HEK293 (cell line): ENCODE data around the gene LRP8.

Source experiments
- CTCF ChIA-PET: fragments of 350-600 bp; formaldehyde crosslinking; extraction: SDS; loops from one replicate; lab custom pipeline; 2021; ENCODE audit warnings: antibody characterized with exemption; lab: Yijun Ruan, JAX
- POLR2A ChIA-PET: fragments of 300-600 bp; formaldehyde crosslinking; extraction: SDS; loops from one replicate; lab custom pipeline; 2020; ENCODE audit warnings: antibody characterized with exemption, inconsistent platforms; lab: Yijun Ruan, JAX
- H3K27ac ChIP-seq: fragments of 200-500 bp; sonication (Bioruptor generic); 2 replicates; pipeline ENCODE4 v1.5.1; 2014; ENCODE audit warnings: low read depth, low read length, control low read depth, inconsistent platforms; ENCODE audit errors: extremely low read depth
- H3K36me3 ChIP-seq, 2 experiments: fragments of 200-500 bp in 1 of 2; sonication (Bioruptor generic) in 1 of 2; 1 replicate in 1 of 2; 2 replicates in 1 of 2; pipeline ENCODE4 v1.5.1; 2014 to 2017; ENCODE audit warnings: inconsistent platforms in 2 of 2, low read length in 2 of 2; ENCODE audit not compliant: control insufficient read depth in 2 of 2, insufficient read depth in 1 of 2
- H3K4me1 ChIP-seq: fragments of 200-500 bp; sonication (Bioruptor generic); 2 replicates; pipeline ENCODE4 v1.5.1; 2014; ENCODE audit warnings: mild to moderate bottlenecking, low read length, inconsistent platforms; ENCODE audit not compliant: control insufficient read depth, insufficient read depth
- H3K4me3 ChIP-seq: 2 replicates; pipeline ENCODE4 v1.5.1; 2011; ENCODE audit warnings: low read depth, mild to moderate bottlenecking, control low read depth, low read length, moderate library complexity
- H3K9me3 ChIP-seq: fragments of 200-500 bp; sonication (Bioruptor generic); 2 replicates; pipeline ENCODE4 v1.5.1; 2014; ENCODE audit warnings: low read depth, low read length, inconsistent platforms; ENCODE audit not compliant: control insufficient read depth, insufficient read depth
- GLI4 ChIP-seq: fragments of 450-650 bp; formaldehyde crosslinking; IDR thresholded peaks from 2 replicates; pipeline ENCODE4 v1.5.1; 2016; ENCODE audit warnings: missing biosample characterization, missing genetic modification characterization
- GLIS2 ChIP-seq: fragments of 450-650 bp; formaldehyde crosslinking; IDR thresholded peaks from 2 replicates; pipeline ENCODE4 v1.5.1; 2016; ENCODE audit warnings: missing biosample characterization, missing genetic modification characterization
- IKZF3 ChIP-seq: fragments of 450-650 bp; IDR thresholded peaks from 2 replicates; pipeline ENCODE4 v1.5.0; 2018; ENCODE audit warnings: missing biosample characterization, mild to moderate bottlenecking, missing genetic modification characterization, moderate library complexity
- SETDB1 ChIP-seq: IDR thresholded peaks from one replicate; pipeline ENCODE4 v1.6.1; 2017; ENCODE audit warnings: mild to moderate bottlenecking, low read length, moderate library complexity, mixed read lengths; ENCODE audit not compliant: insufficient read length
- SP2 ChIP-seq: fragments of 450-650 bp; formaldehyde crosslinking; IDR thresholded peaks from 2 replicates; pipeline ENCODE4 v1.5.1; 2016; ENCODE audit warnings: missing biosample characterization, missing genetic modification characterization
- ZFP3 ChIP-seq: fragments of 450-650 bp; formaldehyde crosslinking; IDR thresholded peaks from 2 replicates; pipeline ENCODE4 v1.5.1; 2016; ENCODE audit warnings: low read depth, missing biosample characterization, missing genetic modification characterization
- ZFP69B ChIP-seq: fragments of 450-650 bp; formaldehyde crosslinking; IDR thresholded peaks from 2 replicates; pipeline ENCODE4 v1.5.1; 2016; ENCODE audit warnings: missing biosample characterization, missing genetic modification characterization
- ZIC2 ChIP-seq: fragments of 450-650 bp; formaldehyde crosslinking; IDR thresholded peaks from 2 replicates; pipeline ENCODE4 v1.5.1; 2016; ENCODE audit warnings: missing biosample characterization, missing genetic modification characterization
- ZNF157 ChIP-seq: fragments of 450-650 bp; formaldehyde crosslinking; IDR thresholded peaks from 2 replicates; pipeline ENCODE4 v1.5.1; 2016; ENCODE audit warnings: missing biosample characterization, missing genetic modification characterization
- ZNF23 ChIP-seq: fragments of 450-650 bp; formaldehyde crosslinking; IDR thresholded peaks from 2 replicates; pipeline ENCODE4 v1.5.1; 2016; ENCODE audit warnings: missing biosample characterization, missing genetic modification characterization, borderline replicate concordance
- ZNF341 ChIP-seq: fragments of 450-650 bp; formaldehyde crosslinking; IDR thresholded peaks from 2 replicates; pipeline ENCODE4; 2016; ENCODE audit warnings: low read depth, missing biosample characterization, missing genetic modification characterization
- ZNF433 ChIP-seq: fragments of 450-650 bp; formaldehyde crosslinking; IDR thresholded peaks from 2 replicates; pipeline ENCODE4 v1.5.1; 2016; ENCODE audit warnings: missing biosample characterization, missing genetic modification characterization, low read depth
- ZNF521 ChIP-seq: fragments of 450-650 bp; formaldehyde crosslinking; IDR thresholded peaks from 2 replicates; pipeline ENCODE4 v1.5.1; 2017; ENCODE audit warnings: missing biosample characterization, mild to moderate bottlenecking, missing genetic modification characterization
- ZNF529 ChIP-seq: fragments of 450-650 bp; formaldehyde crosslinking; IDR thresholded peaks from 2 replicates; pipeline ENCODE4 v1.5.1; 2017; ENCODE audit warnings: missing genetic modification characterization, missing biosample characterization; ENCODE audit not compliant: insufficient replicate concordance
- ZNF555 ChIP-seq: fragments of 450-650 bp; formaldehyde crosslinking; conservative IDR thresholded peaks from 2 replicates; pipeline ENCODE4 v1.5.1; 2017; ENCODE audit warnings: missing biosample characterization, mild to moderate bottlenecking, missing genetic modification characterization, inconsistent platforms
- ZNF585B ChIP-seq: fragments of 450-650 bp; formaldehyde crosslinking; IDR thresholded peaks from 2 replicates; pipeline ENCODE4 v1.5.1; 2016; ENCODE audit warnings: missing biosample characterization, missing genetic modification characterization
- ZNF610 ChIP-seq: fragments of 450-650 bp; formaldehyde crosslinking; IDR thresholded peaks from 2 replicates; pipeline ENCODE4 v1.5.1; 2016; ENCODE audit warnings: missing biosample characterization, missing genetic modification characterization, borderline replicate concordance
- ZNF626 ChIP-seq: fragments of 450-650 bp; sonication (Bioruptor Pico); formaldehyde crosslinking; IDR thresholded peaks from 2 replicates; pipeline ENCODE4 v1.5.1; 2018; ENCODE audit warnings: missing biosample characterization, missing genetic modification characterization, inconsistent platforms
- ZNF843 ChIP-seq: fragments of 450-650 bp; formaldehyde crosslinking; IDR thresholded peaks from 2 replicates; pipeline ENCODE4 v1.5.1; 2016; ENCODE audit warnings: missing biosample characterization, missing genetic modification characterization
- ZSCAN23 ChIP-seq: fragments of 450-650 bp; formaldehyde crosslinking; IDR thresholded peaks from 2 replicates; pipeline ENCODE4 v1.5.1; 2016; ENCODE audit warnings: missing biosample characterization, missing genetic modification characterization
- TF ChIP-seq, protein P1 (sequence below): fragments of 450-650 bp; formaldehyde crosslinking; IDR thresholded peaks from 2 replicates; pipeline ENCODE4 v1.5.1; 2016; ENCODE audit warnings: missing biosample characterization, missing genetic modification characterization, borderline replicate concordance
- TF ChIP-seq, protein P2 (sequence below): fragments of 450-650 bp; formaldehyde crosslinking; IDR thresholded peaks from 2 replicates; pipeline ENCODE4 v1.5.1; 2016; ENCODE audit warnings: missing biosample characterization, missing genetic modification characterization
- TF ChIP-seq, protein P3 (sequence below): fragments of 450-650 bp; formaldehyde crosslinking; optimal IDR thresholded peaks from 2 replicates; pipeline ENCODE3; 2016; ENCODE audit warnings: missing biosample characterization, mild to moderate bottlenecking, missing genetic modification characterization
- TF ChIP-seq, protein P4 (sequence below): fragments of 450-650 bp; formaldehyde crosslinking; IDR thresholded peaks from 2 replicates; pipeline ENCODE4 v1.5.1; 2017; ENCODE audit warnings: missing biosample characterization, missing genetic modification characterization

The LRP8 gene

DNA sequence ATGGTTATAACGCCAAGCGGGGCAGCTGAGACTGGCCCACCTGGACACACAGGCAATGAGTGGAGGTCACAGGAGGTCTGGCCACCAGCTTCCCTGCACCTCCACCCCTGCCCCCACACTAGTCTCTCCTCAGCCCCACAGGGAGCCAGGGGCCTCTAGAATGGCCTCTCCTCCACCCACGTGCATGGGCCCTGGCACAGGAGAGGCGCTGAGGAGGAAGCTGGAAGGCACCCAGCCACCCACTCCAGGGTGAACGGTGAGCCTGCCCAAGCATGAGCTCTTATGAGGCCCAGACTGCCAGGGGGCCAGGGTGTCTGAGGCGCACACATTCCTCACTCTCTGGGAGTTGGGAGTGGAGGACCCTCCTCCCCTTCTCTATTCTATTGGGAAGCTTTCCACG lies 22.2 kb downstream of the LRP8 start (continued):
- TF ChIP-seq, protein P1, sequence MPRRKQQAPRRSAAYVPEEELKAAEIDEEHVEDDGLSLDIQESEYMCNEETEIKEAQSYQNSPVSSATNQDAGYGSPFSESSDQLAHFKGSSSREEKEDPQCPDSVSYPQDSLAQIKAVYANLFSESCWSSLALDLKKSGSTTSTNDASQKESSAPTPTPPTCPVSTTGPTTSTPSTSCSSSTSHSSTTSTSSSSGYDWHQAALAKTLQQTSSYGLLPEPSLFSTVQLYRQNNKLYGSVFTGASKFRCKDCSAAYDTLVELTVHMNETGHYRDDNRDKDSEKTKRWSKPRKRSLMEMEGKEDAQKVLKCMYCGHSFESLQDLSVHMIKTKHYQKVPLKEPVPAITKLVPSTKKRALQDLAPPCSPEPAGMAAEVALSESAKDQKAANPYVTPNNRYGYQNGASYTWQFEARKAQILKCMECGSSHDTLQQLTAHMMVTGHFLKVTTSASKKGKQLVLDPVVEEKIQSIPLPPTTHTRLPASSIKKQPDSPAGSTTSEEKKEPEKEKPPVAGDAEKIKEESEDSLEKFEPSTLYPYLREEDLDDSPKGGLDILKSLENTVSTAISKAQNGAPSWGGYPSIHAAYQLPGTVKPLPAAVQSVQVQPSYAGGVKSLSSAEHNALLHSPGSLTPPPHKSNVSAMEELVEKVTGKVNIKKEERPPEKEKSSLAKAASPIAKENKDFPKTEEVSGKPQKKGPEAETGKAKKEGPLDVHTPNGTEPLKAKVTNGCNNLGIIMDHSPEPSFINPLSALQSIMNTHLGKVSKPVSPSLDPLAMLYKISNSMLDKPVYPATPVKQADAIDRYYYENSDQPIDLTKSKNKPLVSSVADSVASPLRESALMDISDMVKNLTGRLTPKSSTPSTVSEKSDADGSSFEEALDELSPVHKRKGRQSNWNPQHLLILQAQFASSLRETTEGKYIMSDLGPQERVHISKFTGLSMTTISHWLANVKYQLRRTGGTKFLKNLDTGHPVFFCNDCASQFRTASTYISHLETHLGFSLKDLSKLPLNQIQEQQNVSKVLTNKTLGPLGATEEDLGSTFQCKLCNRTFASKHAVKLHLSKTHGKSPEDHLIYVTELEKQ (tag by site-specific recombination) = no peak
- TF ChIP-seq ZFP69B (tag by site-specific recombination) (no peak), ZNF843 (tag by site-specific recombination) (no peak), ZNF521 (tag by site-specific recombination) (no peak), SP2 (tag by site-specific recombination) (no peak), ZIC2 (peak; percentile 37; the same call in 1 of the 2 replicates)

DNA sequence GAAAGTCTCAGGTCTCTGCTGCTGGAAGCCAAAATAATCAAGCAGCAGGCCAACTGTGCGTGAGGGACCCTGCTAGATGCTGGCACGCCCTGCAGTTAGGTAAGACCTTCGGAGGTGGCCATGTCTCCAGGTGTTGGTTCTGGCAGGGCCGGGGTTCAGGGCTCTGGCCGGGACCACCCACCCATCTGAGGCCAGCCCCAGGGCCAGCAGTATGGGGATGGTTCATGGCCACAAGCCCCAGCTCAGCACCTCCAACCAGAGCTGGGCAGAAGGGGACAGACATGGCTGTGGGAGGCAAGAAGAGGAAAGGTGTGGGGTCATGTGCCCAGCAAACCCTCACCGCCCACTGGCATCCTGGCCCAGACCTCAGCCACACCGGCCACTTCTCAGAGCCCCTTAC lies 23.3 kb downstream of the LRP8 start:
- no peak overlapping the region for H3K27ac ChIP-seq
- TF ChIP-seq ZSCAN23 (tag by site-specific recombination) (no peak), ZNF341 (tag by site-specific recombination) (no peak), IKZF3 (tag by site-specific recombination) (no peak), ZFP3 (peak; percentile 42; the same call in 1 of the 2 replicates)
- TF ChIP-seq, protein P2, sequence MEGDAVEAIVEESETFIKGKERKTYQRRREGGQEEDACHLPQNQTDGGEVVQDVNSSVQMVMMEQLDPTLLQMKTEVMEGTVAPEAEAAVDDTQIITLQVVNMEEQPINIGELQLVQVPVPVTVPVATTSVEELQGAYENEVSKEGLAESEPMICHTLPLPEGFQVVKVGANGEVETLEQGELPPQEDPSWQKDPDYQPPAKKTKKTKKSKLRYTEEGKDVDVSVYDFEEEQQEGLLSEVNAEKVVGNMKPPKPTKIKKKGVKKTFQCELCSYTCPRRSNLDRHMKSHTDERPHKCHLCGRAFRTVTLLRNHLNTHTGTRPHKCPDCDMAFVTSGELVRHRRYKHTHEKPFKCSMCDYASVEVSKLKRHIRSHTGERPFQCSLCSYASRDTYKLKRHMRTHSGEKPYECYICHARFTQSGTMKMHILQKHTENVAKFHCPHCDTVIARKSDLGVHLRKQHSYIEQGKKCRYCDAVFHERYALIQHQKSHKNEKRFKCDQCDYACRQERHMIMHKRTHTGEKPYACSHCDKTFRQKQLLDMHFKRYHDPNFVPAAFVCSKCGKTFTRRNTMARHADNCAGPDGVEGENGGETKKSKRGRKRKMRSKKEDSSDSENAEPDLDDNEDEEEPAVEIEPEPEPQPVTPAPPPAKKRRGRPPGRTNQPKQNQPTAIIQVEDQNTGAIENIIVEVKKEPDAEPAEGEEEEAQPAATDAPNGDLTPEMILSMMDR (tag by site-specific recombination) = no peak
- TF ChIP-seq, protein P3, sequence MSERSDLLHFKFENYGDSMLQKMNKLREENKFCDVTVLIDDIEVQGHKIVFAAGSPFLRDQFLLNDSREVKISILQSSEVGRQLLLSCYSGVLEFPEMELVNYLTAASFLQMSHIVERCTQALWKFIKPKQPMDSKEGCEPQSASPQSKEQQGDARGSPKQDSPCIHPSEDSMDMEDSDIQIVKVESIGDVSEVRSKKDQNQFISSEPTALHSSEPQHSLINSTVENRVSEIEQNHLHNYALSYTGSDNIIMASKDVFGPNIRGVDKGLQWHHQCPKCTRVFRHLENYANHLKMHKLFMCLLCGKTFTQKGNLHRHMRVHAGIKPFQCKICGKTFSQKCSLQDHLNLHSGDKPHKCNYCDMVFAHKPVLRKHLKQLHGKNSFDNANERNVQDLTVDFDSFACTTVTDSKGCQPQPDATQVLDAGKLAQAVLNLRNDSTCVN (tag by site-specific recombination) = no peak
- TF ChIP-seq, all 188 proteins: peak for 1
- Histone ChIP-seq H3K36me3 (no peaks in the 10 kb centered on the region), H3K4me1 (no peaks in the 10 kb centered on the region), H3K9me3 (no peaks in the 10 kb centered on the region), H3K4me3 (no peak overlapping the region)
- ChIA-PET POLR2A (no interaction called here), CTCF (no interaction called here)

DNA sequence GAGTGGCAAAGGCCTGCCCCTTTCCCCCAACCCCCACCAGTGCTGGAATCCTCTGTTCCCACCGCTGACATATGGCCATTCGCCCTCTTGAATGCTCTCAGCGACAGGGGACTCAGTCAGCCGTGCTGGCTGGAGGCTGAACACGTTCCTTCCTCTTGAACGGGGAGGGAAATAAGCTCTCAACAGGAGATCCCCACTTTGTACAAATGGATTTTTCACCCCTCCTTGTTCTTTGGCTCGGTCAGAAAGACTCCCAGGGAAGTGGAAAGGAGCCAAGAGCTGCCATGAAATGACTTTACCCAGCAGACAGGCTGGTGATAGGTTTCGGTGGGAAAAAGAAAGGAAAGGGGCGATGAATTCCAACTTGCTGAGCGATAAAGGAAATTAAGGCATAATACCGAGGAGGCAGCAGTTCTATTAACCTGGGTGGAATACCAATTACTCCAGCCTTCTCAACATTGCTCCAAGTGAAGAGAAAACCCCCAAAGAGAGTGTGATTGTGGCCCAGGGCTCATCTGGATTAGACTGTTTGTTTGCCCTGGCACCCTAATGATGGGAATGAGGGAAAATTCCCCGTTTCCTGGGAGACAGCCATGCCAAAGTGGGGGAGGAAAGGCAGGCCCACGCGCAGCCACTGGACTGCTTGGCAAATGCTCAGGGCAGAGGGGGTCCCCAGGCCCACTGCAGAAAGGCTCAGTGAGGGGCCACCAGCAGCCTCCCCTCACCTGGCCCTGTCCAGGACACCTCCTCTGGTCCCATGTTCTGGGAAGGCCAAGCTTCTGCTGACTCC lies 23.9 kb downstream of the LRP8 start:
- no peak overlapping the region for H3K4me3 ChIP-seq
- POLR2A ChIA-PET = no interaction called here
- H3K9me3 ChIP-seq = no peaks in the 10 kb centered on the region
- CTCF ChIA-PET = no interaction called here
- no peaks in the 10 kb centered on the region for H3K36me3 ChIP-seq
- H3K4me1 ChIP-seq = no peaks in the 10 kb centered on the region
- H3K27ac ChIP-seq = no peak overlapping the region
- TF ChIP-seq ZNF529 (no peak), GLIS2 (tag by site-specific recombination) (0 out of 2 replicates have a peak, but pooled peaks have one; percentile 14), ZNF585B (tag by site-specific recombination) (no peak), SETDB1 (no peak), ZNF610 (no peak), ZNF157 (tag by site-specific recombination) (no peak), ZNF626 (tag by site-specific recombination) (no peak), ZNF23 (tag by site-specific recombination) (no peak), ZNF433 (tag by site-specific recombination) (no peak), GLI4 (tag by site-specific recombination) (no peak), ZNF555 (tag by site-specific recombination) (no peak), ZIC2 (peak; percentile 34; the same call in 1 of the 2 replicates)
- TF ChIP-seq, protein P3 (tag by site-specific recombination) = no peak
- TF ChIP-seq, protein P4, sequence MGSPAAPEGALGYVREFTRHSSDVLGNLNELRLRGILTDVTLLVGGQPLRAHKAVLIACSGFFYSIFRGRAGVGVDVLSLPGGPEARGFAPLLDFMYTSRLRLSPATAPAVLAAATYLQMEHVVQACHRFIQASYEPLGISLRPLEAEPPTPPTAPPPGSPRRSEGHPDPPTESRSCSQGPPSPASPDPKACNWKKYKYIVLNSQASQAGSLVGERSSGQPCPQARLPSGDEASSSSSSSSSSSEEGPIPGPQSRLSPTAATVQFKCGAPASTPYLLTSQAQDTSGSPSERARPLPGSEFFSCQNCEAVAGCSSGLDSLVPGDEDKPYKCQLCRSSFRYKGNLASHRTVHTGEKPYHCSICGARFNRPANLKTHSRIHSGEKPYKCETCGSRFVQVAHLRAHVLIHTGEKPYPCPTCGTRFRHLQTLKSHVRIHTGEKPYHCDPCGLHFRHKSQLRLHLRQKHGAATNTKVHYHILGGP = no peak
